ENCODE data around the gene ZNF213.

ZNF213 gene

DNA sequence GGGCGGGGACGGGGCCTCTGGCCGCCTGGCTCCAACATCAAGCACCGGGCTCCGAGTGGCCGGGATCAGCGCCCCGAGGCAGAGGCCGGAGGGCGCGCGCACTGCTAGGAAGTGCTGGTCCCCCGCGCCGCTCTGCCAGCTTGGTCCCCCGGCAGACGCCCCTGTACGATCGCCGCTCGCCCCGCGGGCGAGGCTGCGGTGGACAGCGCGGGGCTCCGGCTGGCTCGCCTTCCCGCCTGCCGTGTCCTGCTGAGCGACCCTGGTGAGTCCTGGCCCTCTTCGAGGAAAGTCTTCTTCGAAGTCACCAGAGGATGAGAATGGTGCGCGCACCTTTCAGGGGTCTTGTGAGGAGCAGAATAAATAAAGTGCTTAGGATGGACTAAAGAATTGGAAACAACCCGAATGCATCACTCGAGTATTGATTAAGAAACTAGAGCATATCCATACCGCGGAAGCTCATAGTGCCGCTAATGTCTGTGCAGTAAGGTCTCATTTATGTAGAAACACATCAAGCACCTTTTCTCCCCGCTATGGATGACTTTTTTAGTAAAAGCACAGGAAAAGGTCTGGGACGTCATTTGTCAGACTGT is 392 bp downstream of the ZNF213 start (continued):
- no peak for TF ChIP-seq ZNF565 (CRISPR knock-in tag; conservative IDR thresholded peaks at IDR 0.05; ENCODE audit: low read depth)
- TF ChIP-seq TOX (CRISPR knock-in tag; IDR thresholded peaks at IDR 0.05; ENCODE audit: borderline replicate concordance): no peak
- no peak for TF ChIP-seq BACH2 (CRISPR knock-in tag; IDR thresholded peaks at IDR 0.05; ENCODE audit: borderline replicate concordance)
- TF ChIP-seq ZFP30 (CRISPR knock-in tag; IDR thresholded peaks at IDR 0.05): no peak
- no peak for TF ChIP-seq ZNF8 (CRISPR knock-in tag; IDR thresholded peaks at IDR 0.05)

DNA sequence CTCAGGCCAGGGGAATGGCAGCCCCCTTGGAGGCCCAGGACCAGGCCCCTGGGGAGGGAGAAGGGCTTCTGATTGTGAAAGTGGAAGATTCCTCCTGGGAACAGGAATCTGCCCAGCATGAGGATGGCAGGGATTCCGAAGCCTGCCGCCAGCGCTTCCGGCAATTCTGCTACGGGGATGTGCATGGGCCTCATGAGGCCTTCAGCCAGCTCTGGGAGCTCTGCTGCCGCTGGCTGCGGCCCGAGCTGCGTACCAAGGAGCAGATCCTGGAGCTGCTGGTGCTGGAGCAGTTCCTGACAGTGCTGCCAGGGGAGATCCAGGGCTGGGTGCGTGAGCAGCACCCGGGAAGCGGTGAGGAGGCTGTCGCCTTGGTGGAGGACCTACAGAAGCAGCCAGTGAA is 2.4 kb downstream of the ZNF213 start:
- ATAC-seq: no peak
- TF ChIP-seq ZFP30 (CRISPR knock-in tag; IDR thresholded peaks at IDR 0.05) (no peak), ARNTL (CRISPR knock-in tag; IDR thresholded peaks at IDR 0.05; ENCODE audit: borderline replicate concordance, low read depth) (no peak), RARB (CRISPR knock-in tag; IDR thresholded peaks at IDR 0.05) (no peak), ZFP3 (CRISPR knock-in tag; IDR thresholded peaks at IDR 0.05) (no peak), TOX (CRISPR knock-in tag; IDR thresholded peaks at IDR 0.05; ENCODE audit: borderline replicate concordance) (no peak), ZNF70 (CRISPR knock-in tag; IDR thresholded peaks at IDR 0.05) (no peak), PPARA (CRISPR knock-in tag; IDR thresholded peaks at IDR 0.05; ENCODE audit: borderline replicate concordance) (no peak)
- TF ChIP-seq, protein P1, sequence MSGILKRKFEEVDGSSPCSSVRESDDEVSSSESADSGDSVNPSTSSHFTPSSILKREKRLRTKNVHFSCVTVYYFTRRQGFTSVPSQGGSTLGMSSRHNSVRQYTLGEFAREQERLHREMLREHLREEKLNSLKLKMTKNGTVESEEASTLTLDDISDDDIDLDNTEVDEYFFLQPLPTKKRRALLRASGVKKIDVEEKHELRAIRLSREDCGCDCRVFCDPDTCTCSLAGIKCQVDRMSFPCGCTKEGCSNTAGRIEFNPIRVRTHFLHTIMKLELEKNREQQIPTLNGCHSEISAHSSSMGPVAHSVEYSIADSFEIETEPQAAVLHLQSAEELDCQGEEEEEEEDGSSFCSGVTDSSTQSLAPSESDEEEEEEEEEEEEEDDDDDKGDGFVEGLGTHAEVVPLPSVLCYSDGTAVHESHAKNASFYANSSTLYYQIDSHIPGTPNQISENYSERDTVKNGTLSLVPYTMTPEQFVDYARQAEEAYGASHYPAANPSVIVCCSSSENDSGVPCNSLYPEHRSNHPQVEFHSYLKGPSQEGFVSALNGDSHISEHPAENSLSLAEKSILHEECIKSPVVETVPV (CRISPR knock-in tag; IDR thresholded peaks at IDR 0.05): no peak
- TF ChIP-seq, protein P2, sequence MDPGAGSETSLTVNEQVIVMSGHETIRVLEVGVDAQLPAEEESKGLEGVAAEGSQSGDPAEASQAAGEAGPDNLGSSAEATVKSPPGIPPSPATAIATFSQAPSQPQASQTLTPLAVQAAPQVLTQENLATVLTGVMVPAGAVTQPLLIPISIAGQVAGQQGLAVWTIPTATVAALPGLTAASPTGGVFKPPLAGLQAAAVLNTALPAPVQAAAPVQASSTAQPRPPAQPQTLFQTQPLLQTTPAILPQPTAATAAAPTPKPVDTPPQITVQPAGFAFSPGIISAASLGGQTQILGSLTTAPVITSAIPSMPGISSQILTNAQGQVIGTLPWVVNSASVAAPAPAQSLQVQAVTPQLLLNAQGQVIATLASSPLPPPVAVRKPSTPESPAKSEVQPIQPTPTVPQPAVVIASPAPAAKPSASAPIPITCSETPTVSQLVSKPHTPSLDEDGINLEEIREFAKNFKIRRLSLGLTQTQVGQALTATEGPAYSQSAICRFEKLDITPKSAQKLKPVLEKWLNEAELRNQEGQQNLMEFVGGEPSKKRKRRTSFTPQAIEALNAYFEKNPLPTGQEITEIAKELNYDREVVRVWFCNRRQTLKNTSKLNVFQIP (CRISPR knock-in tag; IDR thresholded peaks at IDR 0.05; ENCODE audit: borderline replicate concordance, low read depth): no peak
- TF ChIP-seq, protein P3, sequence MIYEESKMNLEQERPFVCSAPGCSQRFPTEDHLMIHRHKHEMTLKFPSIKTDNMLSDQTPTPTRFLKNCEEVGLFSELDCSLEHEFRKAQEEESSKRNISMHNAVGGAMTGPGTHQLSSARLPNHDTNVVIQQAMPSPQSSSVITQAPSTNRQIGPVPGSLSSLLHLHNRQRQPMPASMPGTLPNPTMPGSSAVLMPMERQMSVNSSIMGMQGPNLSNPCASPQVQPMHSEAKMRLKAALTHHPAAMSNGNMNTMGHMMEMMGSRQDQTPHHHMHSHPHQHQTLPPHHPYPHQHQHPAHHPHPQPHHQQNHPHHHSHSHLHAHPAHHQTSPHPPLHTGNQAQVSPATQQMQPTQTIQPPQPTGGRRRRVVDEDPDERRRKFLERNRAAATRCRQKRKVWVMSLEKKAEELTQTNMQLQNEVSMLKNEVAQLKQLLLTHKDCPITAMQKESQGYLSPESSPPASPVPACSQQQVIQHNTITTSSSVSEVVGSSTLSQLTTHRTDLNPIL (CRISPR knock-in tag; IDR thresholded peaks at IDR 0.05; ENCODE audit: low read depth): no peak

DNA sequence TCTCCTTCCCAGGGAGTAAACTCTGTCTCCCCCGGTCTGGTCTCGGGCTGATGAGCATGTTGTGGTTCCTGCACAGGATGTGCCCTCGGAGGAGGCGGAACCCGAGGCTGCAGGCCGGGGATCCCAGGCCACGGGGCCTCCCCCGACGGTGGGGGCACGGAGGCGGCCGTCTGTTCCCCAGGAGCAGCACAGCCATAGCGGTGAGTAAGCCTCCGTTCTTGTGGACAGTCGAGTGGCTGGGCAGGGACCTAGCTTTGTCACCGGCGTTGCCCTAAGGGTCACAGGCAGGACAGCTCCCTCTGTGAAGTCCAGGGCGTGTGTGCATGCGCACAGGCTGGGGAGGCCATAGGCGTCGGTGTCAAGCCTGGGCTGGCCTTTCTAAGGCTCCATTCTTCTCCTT is 3.5 kb downstream of the ZNF213 start:
- TF ChIP-seq, protein P3 (CRISPR knock-in tag; IDR thresholded peaks at IDR 0.05; ENCODE audit: low read depth): no peak
- TF ChIP-seq ZNF8 (CRISPR knock-in tag; IDR thresholded peaks at IDR 0.05): no peak
- no peak for TF ChIP-seq ZNF565 (CRISPR knock-in tag; conservative IDR thresholded peaks at IDR 0.05; ENCODE audit: low read depth)
- no peak for TF ChIP-seq ZFP30 (CRISPR knock-in tag; IDR thresholded peaks at IDR 0.05)
- TF ChIP-seq CSDC2 (CRISPR knock-in tag; IDR thresholded peaks at IDR 0.05): no peak
- no peak for TF ChIP-seq RARB (CRISPR knock-in tag; IDR thresholded peaks at IDR 0.05)
- TF ChIP-seq, protein P4, sequence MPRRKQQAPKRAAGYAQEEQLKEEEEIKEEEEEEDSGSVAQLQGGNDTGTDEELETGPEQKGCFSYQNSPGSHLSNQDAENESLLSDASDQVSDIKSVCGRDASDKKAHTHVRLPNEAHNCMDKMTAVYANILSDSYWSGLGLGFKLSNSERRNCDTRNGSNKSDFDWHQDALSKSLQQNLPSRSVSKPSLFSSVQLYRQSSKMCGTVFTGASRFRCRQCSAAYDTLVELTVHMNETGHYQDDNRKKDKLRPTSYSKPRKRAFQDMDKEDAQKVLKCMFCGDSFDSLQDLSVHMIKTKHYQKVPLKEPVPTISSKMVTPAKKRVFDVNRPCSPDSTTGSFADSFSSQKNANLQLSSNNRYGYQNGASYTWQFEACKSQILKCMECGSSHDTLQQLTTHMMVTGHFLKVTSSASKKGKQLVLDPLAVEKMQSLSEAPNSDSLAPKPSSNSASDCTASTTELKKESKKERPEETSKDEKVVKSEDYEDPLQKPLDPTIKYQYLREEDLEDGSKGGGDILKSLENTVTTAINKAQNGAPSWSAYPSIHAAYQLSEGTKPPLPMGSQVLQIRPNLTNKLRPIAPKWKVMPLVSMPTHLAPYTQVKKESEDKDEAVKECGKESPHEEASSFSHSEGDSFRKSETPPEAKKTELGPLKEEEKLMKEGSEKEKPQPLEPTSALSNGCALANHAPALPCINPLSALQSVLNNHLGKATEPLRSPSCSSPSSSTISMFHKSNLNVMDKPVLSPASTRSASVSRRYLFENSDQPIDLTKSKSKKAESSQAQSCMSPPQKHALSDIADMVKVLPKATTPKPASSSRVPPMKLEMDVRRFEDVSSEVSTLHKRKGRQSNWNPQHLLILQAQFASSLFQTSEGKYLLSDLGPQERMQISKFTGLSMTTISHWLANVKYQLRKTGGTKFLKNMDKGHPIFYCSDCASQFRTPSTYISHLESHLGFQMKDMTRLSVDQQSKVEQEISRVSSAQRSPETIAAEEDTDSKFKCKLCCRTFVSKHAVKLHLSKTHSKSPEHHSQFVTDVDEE (CRISPR knock-in tag; IDR thresholded peaks at IDR 0.05): no peak
- no peak for TF ChIP-seq TOX (CRISPR knock-in tag; IDR thresholded peaks at IDR 0.05; ENCODE audit: borderline replicate concordance)
- TF ChIP-seq SNAI2 (CRISPR knock-in tag; IDR thresholded peaks at IDR 0.05): no peak
- ATAC-seq: no peak

DNA sequence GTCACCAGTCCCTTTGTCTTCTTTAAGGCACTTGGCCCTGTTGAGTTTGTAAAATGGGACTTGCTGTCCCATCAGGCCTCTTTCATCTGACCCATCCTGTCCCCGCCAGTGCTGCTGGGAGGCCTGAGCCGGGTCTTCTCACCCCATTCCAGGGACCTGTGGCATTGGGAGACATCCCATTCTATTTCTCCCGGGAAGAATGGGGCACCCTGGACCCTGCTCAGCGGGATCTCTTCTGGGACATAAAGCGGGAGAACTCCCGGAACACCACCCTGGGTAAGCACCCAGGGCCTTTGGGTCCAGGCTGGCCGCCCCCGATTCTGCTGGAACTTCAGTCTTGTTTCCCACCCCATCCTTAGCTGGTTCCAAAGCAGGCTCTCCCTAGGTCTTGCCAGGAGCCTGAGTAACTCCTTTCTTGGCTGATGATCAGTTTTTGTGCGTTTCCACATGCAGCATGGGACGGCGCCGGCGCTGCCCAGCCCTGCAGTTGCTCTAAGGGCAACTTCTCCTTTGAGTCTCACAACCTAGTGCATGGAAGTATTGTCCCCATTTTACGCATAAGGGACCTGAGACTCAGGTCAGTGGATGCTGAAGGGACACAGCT is 4.1 kb downstream of the ZNF213 start:
- ATAC-seq: no peak
- TF ChIP-seq, protein P2 (CRISPR knock-in tag; IDR thresholded peaks at IDR 0.05; ENCODE audit: borderline replicate concordance, low read depth): no peak
- TF ChIP-seq, protein P3 (CRISPR knock-in tag; IDR thresholded peaks at IDR 0.05; ENCODE audit: low read depth): no peak
- TF ChIP-seq TOX (CRISPR knock-in tag; IDR thresholded peaks at IDR 0.05; ENCODE audit: borderline replicate concordance) (no peak), RARB (CRISPR knock-in tag; IDR thresholded peaks at IDR 0.05) (no peak), SNAI2 (CRISPR knock-in tag; IDR thresholded peaks at IDR 0.05) (no peak), ESRRG (CRISPR knock-in tag; IDR thresholded peaks at IDR 0.05) (no peak), ZNF565 (CRISPR knock-in tag; conservative IDR thresholded peaks at IDR 0.05; ENCODE audit: low read depth) (no peak), ZFP30 (CRISPR knock-in tag; IDR thresholded peaks at IDR 0.05) (no peak), ZNF70 (CRISPR knock-in tag; IDR thresholded peaks at IDR 0.05) (no peak), ZNF8 (CRISPR knock-in tag; IDR thresholded peaks at IDR 0.05) (no peak), BACH2 (CRISPR knock-in tag; IDR thresholded peaks at IDR 0.05; ENCODE audit: borderline replicate concordance) (no peak)
- TF ChIP-seq, protein P4 (CRISPR knock-in tag; IDR thresholded peaks at IDR 0.05): no peak
